C1 segment of cervical spinal cord (tissue), 14 donors: Measurements from ENCODE around the gene HIGD1A.
"Not testable (repeated sequence)": the region's sequence is repeated elsewhere in the genome, so short reads cannot be mapped to it uniquely, and the experiment has no call there.

Source experiments
- DNase-seq, 14 donors: peaks; one replicate each; lab custom pipeline; 2025; lab: John Stamatoyannopoulos, UW

The HIGD1A gene

DNA sequence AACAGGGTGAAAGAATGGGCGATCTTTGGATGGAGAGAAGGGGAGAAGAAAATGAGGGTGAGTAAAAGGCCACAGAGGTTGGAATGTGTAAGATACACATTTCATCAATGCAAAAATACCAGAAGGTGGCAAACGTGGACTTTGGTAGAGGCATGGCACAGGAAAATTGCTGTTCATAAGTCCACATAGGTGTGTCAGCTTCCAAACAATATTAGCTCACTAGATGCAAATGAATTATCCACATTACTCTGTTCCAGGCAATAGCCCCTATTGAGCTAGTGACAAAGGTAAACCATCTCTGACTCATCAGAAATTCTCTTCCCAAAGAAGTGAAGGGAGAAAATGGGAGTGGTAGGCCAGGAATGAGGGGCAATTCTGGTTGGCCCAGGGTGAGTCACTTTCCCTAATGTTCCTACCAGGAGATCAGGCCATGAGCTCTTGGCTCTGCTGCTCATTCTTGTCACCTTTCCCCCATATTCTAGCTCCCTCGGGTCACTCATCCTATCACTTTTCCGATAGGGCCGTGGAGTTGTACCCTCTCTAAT, 24.9 kb upstream of the HIGD1A start:
- DNase-seq: no peak

- DNase-seq: no peak
Measured at GRCh38 chr3:42827654-42828053, 23.4 kb upstream of the HIGD1A start.

GRCh38 chr3:42827023-42827422, 22.7 kb upstream of the HIGD1A start:
- DNase-seq: no peak

- no peak for DNase-seq
Measured at GRCh38 chr3:42826141-42826540, 21.9 kb upstream of the HIGD1A start.

DNA sequence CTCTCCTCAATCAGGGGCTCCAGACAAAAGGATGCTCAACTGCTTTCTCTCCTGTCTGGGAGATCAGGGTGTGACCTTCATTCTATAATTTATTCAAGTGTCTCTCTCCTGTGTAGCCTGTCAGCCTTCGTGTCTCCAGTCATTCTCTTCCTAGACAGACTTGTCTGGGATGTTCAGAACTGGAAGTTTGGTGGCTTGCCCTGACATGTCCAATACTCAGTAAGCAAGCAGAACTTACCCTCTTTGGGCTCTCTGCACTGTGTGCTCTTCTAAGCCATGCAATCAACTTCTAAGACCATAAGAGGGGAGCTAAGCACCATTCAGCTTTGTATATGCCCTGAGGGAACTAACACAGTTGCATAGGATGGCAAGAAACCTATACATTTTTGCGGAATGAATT, 19.1 kb upstream of the HIGD1A start:
- DNase-seq: no peak

- DNase-seq: no peak
Measured at GRCh38 chr3:42822828-42823227, 18.5 kb upstream of the HIGD1A start.

DNA sequence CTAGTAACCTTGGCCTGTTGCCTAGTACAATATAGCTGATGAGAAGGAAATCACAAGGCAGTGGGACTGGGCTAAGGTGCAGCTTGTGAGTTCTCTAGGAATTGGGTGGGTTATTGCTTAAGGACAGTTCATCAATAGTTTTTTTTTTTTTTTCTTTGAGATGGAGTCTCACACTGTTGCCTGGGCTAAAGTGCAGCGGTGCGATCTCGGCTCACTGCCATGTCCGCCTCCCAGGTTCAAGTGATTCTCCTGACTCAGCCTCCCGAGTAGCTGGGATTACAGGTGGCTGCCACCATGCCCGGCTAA, 16.4 kb upstream of the HIGD1A start:
- no peak for DNase-seq

- DNase-seq: no peak
Measured at GRCh38 chr3:42819351-42819965, 15.2 kb upstream of the HIGD1A start.

DNA sequence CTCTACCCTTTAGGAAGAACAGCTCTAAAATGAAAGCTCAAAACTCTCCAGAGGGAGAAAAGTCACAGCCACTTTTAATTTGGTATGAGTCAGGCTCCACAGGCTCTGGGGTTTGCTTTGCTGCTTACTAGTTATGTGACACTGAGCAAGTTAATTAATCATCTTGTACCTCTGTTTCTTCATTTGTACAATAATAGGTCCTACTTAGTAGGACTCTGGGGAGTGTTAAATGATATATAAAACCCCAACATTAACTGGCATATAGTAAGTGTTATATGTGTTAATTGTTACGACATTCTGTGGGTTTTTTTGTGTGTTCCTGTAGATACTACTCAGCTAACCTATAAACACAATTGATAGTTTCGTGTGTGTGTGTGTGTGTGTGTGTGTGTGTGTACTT, 11.5 kb upstream of the HIGD1A start:
- no peak for DNase-seq

DNA sequence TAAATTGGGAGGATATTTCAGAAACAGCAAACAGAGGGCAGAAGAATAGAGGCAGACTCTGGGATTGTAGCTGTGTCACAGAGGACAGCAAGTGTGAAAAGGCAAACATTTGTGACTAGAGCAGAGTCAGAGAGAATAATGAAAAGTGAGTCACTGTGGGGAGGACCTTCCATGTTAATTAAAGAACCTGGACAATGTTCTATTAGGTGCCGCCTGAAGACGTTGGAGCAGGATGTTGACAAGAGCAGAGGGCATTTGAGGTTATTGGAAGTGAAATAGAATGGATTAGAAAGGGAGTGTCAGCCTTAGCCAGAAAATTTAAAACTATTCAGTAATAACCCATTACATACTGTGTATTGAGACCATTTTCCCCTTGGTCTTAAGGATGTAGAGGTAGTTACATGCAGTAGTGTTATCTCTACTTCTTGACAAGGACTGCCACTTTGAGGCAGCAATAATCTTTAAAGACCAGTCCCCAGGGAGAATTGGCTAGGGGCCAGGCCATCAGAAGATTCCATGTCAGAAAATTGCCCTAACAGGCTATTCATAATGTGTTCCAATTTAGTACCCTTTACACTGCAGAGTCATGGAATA, 10.7 kb upstream of the HIGD1A start:
- DNase-seq: peak in 1 of 14 donors; percentile 5

- DNase-seq: no peak
Measured at GRCh38 chr3:42814246-42814645, 10.0 kb upstream of the HIGD1A start.

DNA sequence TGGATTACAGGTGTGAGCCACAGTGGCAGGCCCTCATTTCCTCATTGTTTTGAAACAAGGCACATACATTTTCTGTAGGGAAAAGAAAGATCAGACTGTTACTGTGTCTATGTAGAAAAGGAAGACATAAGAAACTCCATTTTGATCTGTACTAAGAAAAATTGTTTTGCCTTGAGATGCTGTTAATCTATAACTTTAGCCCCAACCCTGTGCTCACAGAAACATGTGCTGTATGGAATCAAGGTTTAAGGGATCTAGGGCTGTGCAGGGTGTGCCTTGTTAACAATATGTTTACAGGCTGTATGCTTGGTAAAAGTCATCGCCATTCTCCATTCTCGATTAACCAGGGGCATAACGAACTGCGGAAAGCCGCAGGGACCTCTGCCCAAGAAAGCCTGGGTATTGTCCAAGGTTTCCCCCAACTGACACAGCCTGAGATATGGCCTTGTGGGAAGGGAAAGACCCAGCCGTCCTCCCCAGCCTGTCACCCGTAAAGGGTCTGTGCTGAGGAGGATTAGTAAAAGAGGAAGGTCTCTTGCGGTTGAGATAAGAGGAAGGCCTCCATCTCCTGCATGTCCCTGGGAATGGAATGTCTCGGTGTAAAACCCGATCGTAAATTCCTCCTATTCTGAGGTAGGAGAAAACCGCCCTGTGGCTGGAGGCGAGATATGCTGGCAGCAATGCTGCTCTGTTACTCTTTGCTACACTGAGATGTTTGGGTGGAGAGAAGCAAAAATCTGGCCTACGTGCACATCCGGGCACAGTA, 7.0 kb upstream of the HIGD1A start:
- DNase-seq: peak in 1 of 14 donors; percentile 2

- not testable (repeated sequence) for DNase-seq
Measured at GRCh38 chr3:42810706-42811105, 6.4 kb upstream of the HIGD1A start.

DNA sequence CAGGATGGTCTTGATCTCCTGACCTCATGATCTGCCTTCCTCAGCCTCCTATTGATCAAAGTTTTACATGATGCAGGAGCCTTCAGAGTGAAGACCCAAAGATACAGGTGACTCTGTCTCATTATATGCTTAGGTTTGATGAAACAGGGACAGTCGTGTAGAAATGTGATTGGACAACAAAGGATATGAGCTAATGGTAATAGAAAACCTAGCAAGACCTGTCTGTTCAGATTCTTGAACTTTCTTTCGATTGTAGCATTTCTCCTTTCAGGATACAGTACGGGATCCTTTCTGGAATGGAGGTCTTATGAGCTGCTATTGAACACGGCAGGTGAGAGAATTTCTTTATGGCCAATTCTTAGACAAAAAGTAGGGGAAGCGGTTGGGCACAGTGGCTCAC, 4.9 kb upstream of the HIGD1A start, which contains the start of gene ACKR2:
Gene ACKR2, plus strand, starts transcription at position 244 of the 400 bp plus-strand sequence. CDS start 55,058 bp downstream, outside the sequence.
- no peak for DNase-seq

DNA sequence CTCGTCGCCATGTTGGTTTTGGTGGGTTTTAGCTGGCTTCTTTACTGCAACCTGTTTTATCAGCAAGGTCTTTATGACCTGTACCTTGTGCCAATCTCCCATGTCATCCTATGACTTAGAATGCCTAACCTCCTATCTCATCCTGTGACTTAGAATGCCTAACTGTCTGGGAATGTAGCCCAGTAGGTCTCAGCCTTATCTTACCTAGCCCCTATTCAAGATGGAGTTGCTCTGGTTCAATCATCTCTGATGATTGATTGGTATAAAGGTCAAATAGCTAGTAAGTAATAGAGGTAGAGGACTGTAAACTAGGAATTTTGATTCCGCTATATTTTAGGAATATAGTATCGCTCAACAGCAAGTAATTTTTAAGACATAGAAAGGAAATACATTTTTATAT, 3.6 kb upstream of the HIGD1A start:
- DNase-seq: no peak

- DNase-seq: peak in 7 of 14 donors; percentile 7 to 30 (median 22)
Measured at GRCh38 chr3:42805141-42805821, 991 bp upstream of the HIGD1A start.

GRCh38 chr3:42804831-42805132, 492 bp upstream of the HIGD1A start:
- peak in 1 of 14 donors; percentile 74 for DNase-seq

DNA sequence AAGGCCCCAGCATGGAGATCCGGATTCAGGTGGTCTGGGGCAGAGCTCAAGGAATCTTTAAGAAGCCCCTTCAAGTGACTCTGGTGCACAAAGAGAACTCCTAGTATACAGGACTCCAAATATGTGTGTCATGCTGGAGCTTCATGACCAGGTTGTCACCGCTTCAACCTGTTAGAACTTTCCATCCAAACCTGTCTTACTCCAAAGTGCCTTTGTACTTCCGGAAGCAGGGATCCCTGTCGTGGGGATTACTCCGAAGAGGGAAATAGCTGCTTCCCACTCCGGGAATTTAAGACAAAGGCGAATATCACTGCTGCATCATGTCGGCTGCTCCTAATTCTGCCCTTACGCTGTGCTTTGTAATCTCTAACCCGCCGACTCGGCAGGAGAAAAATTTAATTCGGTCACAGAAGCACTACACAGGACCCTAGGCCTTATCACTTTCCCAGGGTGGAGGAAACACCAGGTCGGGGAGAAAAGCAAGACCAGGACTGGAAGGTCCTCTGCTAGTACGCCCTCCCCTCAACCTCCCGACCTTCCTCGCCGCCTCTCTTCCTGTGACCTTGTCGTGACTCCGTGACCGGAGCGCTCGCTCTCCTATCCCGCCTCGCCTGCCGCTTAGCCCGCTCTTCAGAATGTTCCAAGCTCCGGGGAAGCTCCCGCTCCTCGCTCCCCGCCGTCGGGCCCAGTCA, 730 bp downstream of the HIGD1A start:
- peak in 8 of 14 donors; percentile 44 to 76 (median 59) for DNase-seq

DNA sequence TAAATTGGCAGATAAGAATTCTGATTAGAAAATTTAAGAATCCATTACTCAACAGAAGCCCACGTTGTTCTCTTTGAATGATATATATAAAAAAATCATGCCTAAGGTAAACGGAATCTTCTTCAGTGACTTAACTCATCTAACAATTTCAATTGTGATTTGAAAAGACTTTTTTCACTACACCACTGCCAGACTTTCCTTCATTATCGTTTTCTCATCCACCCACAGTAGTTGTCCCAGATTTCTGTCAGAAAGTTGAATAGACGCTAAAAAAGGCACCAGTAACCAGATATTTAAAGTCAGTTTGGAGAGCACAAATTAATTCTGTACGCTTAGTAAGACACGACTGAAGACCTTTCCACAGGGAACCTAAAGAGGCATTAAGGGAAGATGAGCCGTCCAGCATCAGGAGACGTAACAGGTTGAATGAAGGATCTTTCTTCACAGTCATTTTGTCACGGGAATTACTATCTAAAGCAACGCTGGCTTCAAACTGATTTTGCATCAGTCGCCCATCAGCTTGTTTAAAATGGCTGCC, 1.3 kb downstream of the HIGD1A start:
- no peak for DNase-seq

- DNase-seq: no peak
Measured at GRCh38 chr3:42801784-42802183, 2.5 kb downstream of the HIGD1A start.

DNA sequence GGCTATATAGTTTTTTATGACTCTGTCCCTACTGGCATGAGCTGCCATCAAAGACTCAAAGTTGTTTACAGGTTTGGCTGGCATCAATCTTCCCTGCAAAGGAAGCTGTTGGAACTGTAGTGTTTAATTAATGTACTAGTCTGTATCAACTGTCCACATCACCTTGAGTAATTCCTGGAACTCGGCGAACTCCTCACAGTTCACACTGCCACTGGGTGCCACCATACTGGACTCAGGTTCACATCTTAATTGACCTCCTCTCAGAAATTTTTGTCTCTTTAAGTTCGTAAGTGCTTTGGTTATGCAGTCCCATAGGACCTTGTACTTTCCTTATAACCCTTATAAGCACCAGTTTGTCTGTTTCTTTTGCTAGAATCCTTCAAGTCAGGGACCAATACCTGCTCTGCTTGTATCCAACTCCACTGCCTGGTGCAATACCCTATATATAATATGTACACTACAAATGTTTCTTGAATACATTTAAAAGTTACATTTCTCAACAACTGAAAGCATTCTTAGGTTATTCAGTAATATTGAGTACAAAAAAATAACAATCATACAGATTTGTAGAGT, 3.2 kb downstream of the HIGD1A start:
- no peak for DNase-seq
